Measurements from ENCODE around the gene MYRIP.
"Not testable (repeated sequence)": the region's sequence is repeated elsewhere in the genome, so short reads cannot be mapped to it uniquely, and the experiment has no call there.

The MYRIP gene

DNA sequence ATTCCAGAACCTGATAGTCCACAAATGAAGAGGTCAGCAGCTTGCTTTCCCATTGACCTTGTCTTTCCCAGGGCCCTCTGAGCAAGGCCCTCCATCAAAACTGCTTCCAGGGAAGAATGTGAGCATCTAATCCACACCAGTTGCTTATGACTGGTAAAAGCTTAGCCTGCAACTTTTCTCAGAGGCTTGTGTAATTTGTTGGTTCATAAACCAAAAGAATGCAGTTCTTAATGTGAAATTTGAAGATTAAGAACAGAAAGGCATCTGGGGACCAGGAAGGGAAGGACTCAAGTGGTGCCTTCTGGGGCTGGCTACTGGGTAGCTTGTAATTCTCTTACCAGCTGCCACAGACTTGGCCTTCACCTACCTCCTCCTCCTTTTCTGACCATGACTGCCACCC, 439.2 kb downstream of the MYRIP start:
- no peak for DNase-seq

DNA sequence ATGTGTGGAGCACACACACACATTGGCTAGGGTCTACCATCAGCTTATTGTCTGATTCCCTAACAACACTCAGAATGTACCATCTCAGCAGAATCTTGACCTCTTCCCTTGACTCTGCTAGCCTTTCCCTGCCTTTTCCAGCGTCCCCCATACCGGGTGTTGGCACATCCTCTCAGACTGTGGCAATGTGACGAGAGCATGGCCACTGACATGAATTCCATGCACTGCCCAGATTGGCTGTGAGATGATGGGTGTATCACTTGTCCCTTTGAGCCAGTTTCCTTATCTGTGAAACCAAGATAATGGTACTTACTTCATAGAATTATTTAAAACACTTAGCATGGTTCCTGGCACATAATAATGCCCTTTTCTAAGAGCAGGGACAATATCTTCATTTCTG, 439.8 kb downstream of the MYRIP start:
- no peak for DNase-seq

DNA sequence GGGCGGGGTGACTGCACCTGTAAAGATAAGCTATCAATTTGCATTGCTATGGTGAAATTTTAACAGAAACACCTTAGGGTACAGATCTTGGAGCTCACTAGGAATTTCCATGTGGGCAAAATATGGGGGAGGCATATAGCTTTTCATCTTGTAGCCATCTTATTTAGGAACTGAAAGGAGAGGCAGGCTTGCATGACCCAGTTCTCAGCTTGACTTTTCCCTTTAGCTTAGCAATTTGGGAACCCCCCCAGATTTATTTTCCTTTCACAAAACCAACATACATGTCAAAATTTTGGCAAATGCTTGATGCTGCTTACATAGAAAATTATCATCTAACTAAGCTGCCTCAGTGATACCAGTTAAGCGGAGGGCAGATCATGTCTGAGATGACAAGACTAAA, 445.1 kb downstream of the MYRIP start:
- DNase-seq, result no peak

DNA sequence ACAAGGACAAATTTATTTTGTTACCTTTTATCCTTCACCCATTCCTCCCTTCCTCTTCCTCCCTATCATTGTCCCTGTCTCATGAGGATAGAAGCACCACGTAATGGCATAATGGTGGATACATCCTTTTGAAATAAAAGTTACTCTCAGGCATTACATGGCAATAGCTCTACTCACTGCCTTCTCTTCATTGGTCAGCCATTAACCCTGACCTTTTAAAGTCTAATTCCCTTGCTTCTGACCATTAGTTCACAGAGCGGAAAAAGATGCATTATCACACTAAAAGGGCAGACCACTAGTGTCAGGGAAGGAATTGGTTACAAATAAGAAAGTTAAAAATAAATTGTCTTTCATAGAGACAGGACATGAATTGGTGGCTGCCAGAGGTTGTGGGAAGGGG, 445.5 kb downstream of the MYRIP start:
- no peak for DNase-seq

DNA sequence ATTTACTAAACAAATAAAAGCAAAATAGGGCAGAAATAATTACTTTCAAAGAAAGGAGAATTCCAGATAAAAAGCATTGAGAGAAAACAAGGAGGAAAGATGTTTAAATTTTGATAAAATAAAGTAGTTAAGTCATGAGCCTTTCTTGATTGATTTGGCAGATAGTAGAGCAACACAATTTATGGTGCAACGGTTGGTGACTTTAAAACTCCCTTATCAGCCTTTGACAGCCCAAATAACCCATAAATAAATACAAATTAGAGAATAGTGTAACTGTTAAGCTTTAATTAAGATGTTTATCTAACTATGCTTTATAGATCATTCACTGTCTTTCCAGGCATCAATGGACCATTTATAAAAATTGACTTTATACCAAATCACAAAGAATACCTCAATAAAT, 446.1 kb downstream of the MYRIP start:
- DNase-seq, result no peak

DNA sequence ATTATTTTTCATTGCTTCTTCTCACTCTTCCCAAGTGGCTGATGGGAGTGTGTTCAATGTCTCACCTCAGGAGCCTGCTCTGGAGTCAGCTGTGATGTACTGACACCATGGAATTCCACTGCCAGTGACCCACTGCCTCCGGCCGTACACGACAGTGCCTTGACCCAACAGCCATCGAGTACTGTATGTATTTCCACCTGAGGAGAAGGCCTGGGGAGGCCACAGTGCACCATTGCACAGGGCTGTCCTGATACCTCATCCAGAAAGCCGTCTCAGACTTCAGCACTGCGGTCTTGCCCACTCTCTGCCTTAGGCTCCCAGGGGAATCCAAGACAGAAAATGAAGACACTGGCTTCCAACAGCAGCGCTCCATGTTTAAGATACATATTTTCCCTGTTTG, 448.7 kb downstream of the MYRIP start:
- no peak for DNase-seq

DNA sequence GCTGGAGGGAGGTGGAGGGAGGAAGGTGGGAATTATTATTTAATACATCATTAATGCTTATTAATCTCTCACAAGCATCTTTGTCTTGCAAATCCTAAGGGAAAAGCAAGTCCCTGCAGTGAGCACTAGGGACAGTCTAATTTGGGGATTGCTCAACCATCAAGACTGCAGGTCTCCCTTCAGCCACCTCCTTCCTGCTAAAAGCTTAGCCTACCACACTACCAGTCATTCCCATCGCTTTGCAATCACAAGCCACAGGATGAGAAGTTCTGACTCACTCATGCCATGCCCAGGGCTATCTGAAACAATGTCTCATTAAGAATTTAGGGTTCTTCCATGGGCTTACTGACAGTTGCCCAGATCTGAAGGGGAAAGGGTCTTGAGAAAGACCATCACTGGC, 449.1 kb downstream of the MYRIP start:
- DNase-seq, result no peak

DNA sequence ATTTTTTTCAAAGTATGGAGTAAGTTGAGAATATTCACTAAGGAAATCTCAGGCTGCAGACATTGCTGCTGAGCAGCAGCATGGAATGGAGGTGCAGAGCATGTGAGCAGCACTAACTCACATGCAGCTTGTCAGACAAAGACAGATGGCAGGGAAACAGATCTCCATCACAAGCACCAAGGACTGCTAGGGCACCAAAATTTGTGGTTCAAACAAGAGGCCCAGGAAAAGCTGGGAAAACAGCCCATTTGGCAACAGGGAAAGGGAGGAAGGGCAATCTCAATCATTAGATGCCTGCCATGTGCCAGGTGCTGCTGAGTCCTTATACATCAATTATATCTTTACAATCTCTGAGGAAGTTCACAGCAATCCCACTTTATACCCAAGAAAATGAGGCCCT, 452.9 kb downstream of the MYRIP start:
- no peak for DNase-seq

DNA sequence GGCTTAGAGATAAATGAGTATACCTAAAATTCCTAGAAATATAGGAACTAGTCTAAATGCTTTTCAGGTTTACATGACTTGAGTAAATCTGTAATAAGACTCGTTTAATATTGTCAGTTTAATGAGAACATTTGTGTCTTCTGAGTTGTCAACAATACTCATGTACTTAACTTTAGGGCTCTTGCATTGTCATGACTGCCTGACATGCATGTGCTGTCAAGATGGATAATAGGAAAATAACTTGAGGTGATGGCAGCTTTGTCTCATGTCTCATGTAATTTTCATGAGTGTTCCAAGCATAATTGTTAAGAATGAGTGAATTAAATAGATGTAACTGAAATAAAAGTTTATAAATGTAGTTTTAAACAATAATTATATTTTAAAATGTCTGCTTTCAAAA, 455.0 kb downstream of the MYRIP start:
- no peak for DNase-seq

DNA sequence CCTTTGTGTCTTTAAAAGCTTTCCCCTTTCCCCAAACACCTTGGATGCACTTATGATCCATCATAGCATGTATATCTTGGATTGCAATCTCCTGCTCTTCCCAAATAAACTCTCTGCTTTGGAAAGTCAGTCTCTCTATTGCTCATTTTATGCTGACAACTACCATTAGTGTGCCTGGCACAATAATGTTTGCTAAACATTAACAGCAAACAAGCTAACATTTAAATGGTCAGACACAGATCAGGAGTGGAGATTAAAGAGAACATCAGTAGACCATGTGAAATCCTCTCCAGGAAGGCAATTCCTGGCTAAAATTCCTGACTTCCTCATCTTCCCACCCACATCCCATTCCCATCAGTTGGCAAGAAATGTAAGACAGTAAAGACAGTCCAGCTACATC, 455.8 kb downstream of the MYRIP start:
- DNase-seq, result no peak

DNA sequence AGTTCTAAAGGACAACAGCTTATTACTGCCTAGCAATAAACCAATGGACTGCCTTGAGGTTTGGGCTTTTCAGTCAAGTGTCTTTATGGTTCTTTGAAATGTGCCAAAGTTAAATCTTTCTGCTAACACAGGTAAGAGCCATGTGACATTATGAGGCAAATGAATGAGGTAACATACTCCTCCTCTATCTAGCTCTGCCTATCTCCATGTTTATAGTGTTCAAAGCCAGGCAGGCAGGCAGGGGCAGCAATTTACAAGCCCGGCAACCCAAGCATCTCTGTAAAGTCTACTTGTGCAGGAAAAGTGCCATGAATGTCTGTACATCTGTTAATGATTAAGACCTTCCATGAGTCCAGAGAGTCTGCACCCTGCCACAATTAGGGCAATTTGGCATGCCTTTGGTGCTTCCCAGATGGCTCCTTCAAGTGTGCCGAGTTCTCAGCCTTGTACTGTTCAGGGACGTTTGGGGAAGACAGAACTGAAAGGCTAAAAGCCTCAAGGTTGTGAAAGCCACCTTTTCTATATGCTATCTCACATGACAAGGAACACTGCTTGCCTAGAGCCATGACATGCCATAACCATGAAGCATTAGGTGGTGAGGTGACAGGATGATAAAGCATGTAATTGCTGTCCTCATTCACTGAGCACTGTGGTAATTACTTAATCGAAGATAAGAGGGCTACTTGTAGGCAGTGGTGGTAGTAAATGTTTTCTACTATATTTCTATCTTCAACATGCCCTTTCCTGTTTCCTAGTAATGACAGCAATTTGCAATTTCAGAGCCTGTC, 458.7 kb downstream of the MYRIP start:
- DNase-seq, result no peak

DNA sequence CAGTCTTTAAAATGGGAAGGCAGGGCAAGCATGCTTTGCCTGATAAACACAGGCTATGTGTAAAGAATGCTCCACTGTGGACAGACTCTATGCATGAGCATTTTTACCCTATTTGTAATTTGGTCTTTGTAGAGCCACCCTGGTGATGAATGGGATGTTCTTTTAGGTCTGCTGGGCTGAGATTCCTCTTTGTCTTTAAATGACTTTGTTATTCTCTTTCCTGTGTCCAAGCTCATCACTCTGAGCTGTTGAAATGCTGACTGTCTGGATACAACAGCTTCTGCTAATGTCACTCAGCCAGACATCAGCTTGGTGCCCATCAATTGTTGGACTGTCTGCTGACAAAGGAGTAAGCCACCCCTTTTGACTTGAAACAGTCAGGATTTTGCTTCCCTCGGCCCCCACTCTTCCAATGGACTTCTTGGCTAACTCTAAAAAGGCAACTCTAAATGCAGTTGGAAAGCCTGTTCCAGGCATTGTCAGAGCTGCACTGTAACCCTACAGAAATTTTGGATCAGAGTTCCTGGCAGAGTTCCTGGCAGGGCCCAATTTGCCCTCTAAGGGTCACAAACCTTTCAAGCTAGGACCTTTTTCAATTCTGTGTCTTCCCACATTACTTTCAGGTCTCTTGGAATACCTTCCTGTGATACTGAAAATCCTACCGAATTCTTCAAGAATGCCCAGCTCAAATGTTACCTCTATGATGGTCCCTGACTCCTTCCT, 459.6 kb downstream of the MYRIP start:
- no peak for DNase-seq

DNA sequence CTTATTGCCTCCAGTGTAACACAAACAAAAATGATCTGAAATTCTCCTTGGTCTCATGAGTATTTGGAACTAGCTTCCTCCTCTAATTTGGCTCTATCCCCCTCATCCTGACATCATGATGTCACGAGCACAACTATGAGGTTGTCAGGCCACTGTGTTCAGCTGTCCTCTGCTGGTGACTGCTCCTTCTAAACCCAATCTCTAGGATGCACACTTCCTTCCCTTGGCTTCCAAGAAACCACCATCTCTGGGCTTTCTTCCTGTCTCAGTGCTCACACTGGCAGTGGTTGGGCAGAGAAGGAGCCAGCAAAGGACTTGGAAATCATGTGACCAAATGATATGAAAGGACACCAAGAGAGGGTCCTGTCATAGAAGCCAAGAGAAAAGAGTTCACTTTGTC, 469.4 kb downstream of the MYRIP start:
- DNase-seq, result no peak

DNA sequence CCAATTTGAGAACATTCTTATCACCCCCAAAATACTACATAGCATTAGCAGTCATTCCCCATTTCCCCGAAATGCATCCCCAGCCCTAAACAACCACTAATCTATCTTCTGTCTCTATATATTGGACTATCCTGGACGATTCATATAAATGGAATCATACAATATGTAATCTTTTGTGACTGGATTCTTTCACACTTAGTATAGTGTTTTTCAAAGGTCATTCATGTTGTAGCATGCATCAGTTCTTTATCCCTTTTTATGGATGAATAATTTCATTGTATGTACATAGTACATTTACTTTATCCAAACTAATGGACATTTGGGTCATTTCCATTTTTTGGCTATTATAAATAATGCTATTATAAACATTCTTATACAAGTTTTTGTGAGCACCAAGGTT, 472.6 kb downstream of the MYRIP start:
- no peak for DNase-seq

DNA sequence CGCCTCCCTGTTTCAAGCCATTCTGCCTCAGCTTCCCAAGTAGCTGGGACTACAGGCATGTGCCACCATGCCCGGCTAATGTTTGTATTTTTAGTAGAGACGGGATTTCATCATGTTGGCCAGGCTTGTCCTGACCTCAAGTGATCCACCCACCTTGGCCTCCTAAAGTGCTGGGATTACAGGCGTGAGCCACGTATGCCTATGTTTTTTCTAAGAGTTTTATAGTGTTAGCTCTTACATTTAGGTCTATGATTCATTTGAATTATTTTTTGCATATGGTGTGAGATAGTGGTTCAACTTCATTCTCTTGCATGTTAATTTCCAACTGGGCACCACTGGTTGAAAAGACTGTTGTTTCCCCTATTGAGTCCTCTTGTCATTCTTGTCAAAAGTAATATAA, 473.6 kb downstream of the MYRIP start:
- DNase-seq, result not testable (repeated sequence)

DNA sequence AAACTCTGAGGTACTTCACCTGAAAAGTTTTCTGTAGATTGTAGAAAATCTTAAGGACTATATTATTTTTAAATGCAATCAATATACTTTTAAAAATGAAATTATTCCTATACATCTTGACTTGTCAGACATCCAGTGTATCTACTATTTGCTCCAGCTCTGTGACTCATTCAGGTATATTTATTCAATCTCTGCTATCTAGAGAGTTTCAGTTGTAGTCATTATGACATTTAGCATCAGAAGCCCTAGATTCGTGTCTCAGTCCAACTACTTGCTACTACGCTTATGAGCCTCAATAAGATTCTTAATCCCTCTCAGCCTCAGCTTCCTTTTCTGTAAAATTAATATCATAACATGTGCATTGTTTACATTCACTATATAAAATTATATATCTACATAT, 477.8 kb downstream of the MYRIP start:
- DNase-seq, result no peak

DNA sequence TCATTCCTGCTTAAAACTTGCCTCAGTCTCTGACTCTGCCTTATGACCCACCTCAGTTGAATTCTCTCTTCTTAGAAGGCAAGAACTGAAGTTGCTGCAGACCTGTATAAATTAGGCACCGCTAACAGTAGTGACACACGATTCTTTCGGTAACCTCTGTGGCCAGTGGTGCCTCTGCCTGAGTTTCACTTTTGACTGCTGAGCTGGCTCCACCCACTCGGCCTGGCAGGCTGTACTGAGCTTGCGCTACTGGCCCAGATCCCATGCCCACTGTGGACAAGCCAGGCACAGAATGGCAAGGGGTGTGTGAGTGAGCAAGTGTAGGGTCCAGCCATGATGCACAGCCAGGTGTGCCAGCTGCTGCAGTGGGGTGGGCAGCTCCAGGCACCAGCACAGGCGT, 481.0 kb downstream of the MYRIP start:
- DNase-seq, result peak; percentile 21

DNA sequence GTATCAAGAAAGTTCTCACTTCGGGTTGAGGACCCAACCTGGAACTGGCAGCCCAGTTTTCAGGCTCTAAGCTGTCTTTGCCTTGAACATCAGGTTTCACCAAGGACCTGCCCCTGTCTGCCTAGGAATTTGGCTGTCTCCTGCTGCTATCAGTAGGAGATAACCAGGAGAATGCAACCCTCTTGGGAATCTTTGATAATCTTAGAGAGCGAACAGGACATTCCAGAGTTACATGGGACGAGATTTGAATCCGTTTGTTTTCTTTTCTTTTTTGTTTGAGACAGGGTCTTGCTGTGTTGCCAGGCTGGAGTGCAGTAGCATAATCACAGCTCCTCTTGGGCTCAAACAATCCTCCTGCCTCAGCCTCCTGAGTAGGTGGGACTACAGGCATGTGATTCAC, 482.1 kb downstream of the MYRIP start:
- no peak for DNase-seq

DNA sequence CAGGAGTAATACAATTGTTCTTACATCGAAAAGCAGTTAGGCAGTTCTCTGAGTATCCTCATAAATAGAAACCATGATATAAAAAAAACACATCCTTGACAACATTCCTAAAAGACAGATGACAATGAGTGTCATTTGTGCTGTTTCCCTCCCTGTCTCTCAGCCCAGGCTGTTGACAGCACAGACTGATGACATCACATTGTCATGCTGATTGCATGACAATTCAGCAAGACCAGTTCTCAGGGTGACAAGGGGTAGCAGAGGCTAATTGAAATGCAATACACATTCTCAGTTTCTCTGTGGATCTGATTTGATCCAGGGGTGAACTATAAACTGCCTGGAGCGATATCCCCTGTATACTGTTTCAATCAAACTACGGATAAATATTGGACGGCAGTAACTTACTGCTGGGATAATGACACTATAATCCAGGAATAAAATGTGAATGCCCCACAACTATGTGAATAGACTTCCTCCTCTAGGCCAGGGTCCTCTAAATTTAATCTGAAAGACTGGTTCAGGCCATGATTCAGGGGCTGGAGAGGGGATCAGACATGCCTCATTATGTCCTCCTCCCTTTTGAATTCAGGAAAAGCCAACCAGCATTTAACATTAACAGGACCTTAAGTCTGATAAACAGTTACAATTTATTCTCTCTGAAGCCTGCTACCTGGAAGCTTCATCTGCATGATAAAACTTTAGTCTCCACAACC, 483.4 kb downstream of the MYRIP start:
- DNase-seq, result no peak

DNA sequence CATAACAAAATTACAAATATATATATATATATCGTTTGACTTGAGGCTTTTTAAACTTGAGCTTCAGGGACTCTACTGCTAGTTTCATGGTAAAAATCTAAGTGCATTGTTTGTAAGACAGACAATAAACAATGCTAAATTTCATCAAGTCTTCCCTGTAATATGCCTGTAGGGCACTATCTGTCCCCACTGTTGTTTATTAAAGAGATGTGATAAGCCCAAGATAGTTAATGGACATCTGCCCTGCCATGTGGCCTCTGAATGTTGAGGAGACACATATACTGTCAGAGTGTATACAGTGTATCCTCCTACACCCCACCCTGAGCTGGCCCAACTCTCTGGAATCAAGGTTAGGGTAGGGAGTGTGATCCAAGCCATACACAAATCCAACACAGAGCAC, 485.0 kb downstream of the MYRIP start:
- no peak for DNase-seq

DNA sequence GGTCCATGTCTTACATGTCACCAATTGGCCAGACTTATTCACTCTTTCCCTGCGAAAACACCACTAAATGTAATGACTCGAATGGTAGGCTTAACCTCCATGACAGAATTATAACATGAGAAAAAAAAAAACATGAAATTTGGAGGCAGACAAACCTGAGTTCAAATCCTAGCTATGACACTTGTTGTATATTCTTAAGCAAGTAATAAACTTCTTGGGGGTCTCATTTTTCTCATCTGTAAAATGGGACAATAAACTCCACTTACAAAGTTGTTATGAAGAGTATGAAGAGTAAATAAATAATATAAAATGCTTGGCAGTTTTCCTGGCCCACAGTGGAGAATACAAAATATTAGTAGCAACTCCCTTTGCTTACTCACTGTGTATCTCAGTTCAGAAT, 488.7 kb downstream of the MYRIP start:
- DNase-seq, result no peak

DNA sequence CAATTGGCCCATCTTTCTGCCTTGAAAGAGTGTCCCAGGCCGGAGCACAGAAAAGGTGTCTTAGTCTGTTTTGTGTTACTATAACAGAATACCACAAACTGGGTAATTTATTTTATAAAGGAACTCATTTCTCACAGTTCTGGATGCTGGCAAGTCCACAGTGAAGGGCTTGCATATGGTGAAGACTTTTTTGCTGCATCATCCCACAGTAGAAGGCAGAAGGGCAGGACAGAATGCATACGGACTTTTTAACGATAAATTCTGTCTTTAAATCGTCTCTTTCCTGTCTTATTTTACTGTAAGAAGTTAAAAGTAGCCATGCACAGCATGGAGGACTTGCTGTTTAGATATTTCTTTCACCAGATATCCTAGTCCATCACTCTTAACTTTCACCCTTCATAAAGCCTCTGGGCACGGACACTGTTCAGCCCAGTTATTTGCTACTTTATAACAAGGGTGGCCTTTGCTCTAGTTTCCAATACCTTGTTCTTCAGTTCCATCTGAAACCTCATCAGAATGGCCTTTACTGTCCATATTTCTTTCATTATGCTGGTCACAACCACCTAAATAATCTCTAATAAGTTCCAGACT, 489.8 kb downstream of the MYRIP start:
- DNase-seq, result no peak

DNA sequence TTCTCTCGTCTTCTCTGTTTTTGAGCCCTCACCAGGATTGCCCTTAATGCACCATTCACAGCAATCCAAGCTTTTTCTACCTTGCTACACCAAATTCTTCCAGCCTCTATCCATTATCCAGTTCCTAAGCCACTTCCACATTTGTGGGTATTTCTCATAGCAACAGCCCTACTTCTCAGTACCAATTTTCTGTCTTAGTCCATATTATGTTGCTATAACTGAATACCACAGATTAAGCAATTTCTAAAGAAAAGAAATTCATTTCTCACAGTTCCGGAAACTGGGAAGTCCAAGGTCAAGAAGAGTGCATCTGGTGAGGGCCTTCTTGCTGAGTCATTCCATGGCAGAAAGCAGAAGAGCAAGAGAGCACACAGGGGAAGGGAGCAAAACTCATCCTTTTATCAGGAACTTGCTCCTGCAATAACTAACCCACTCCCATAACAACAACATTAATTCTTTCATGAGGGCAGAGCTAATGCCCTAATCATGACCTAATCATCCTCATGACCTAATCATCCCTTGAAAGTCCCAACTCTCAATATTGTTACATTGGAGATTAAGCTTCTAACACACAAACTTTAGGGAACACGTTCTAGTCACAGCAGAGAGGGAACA, 490.4 kb downstream of the MYRIP start:
- no peak for DNase-seq

Data from stimulated activated CD4-positive, alpha-beta T cell treated with anti-CD3 and anti-CD28 coated beads, Interleukin-15, amount 100 ng/mL, for 24 hours (primary cell).